ENCODE results near the gene NTF3. TPM values are rescaled to one million over a fixed set of nuclear protein-coding genes. Genes with fewer than 3 reads are reported as not detected.

NTF3 gene
- total RNA-seq, 4 donors from 2014 or later = 0.80 to 2.9 (median 1.3) TPM

DNA sequence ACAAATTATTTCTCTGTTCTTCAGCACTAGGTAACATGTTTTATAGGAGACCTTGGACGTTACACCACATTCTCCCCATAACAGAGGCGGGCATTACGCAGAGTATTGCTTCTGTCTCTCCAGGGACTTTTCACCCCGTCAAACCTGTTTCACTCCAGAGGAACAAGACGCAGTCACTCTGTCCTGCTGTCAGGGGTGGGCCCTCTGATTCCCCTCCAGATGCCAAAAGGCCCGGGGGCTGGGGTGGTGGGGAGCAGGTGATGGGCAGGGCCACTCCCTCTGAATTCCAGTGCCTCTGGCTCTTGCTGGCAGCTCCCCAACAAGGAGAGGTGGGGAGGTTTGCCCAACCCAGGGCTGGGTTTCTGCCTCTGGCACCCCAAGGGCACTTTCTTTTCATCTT is 71.9 kb downstream of the NTF3 start:
- 45% methylated on average over 5 of the region's 6 CpGs for WGBS
- Histone ChIP-seq H3K9me3 (no peaks in the 10 kb centered on the region), H3K4me3 (no peak overlapping the region), H3K36me3 (no peaks in the 10 kb centered on the region), H3K27ac (no peak overlapping the region), H3K27me3 (peaks cover 11% of the 10 kb centered on the region), H3K4me1 (no peaks in the 10 kb centered on the region)
- no peak for TF ChIP-seq EP300 (IDR thresholded peaks at IDR 0.05)
- peak; percentile 77 to 78 for DNase-seq (ENCODE audit: low spot score in 2 of 2)

DNA sequence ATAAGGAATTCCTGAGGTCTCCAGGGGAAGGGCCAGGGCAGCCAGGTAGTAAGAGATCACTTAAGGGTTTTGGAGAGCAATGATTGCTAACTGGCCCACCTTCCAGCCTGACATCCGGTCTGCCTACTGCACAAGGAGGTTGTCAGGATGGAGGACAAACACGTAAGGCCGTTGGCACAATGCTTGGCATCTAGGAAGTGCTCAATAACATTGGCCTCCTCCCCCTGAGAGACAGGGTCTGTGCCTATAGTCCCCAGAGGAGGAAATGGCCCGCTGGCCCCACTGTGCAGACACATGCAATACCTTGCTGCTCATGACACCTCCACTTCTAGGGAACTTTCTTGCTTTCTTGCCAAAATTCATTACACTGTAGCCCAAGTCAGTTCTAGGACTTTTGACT is 73.2 kb downstream of the NTF3 start:
- Histone ChIP-seq H3K4me1 (no peaks in the 10 kb centered on the region), H3K27me3 (peaks cover 8% of the 10 kb centered on the region), H3K9me3 (no peaks in the 10 kb centered on the region), H3K27ac (no peak overlapping the region), H3K4me3 (no peak overlapping the region), H3K36me3 (no peaks in the 10 kb centered on the region)
- peak; percentile 38 to 41 for DNase-seq (ENCODE audit: low spot score in 2 of 2)
- WGBS = 84% methylated on average over 4 of the region's 4 CpGs
- no peak for TF ChIP-seq POLR2A (IDR thresholded peaks at IDR 0.05)
- no peak for TF ChIP-seq POLR2AphosphoS5 (IDR thresholded peaks at IDR 0.05)
- TF ChIP-seq EP300 (IDR thresholded peaks at IDR 0.05) = no peak
- TF ChIP-seq, protein P1, sequence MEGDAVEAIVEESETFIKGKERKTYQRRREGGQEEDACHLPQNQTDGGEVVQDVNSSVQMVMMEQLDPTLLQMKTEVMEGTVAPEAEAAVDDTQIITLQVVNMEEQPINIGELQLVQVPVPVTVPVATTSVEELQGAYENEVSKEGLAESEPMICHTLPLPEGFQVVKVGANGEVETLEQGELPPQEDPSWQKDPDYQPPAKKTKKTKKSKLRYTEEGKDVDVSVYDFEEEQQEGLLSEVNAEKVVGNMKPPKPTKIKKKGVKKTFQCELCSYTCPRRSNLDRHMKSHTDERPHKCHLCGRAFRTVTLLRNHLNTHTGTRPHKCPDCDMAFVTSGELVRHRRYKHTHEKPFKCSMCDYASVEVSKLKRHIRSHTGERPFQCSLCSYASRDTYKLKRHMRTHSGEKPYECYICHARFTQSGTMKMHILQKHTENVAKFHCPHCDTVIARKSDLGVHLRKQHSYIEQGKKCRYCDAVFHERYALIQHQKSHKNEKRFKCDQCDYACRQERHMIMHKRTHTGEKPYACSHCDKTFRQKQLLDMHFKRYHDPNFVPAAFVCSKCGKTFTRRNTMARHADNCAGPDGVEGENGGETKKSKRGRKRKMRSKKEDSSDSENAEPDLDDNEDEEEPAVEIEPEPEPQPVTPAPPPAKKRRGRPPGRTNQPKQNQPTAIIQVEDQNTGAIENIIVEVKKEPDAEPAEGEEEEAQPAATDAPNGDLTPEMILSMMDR (IDR thresholded peaks at IDR 0.05) = no peak

DNA sequence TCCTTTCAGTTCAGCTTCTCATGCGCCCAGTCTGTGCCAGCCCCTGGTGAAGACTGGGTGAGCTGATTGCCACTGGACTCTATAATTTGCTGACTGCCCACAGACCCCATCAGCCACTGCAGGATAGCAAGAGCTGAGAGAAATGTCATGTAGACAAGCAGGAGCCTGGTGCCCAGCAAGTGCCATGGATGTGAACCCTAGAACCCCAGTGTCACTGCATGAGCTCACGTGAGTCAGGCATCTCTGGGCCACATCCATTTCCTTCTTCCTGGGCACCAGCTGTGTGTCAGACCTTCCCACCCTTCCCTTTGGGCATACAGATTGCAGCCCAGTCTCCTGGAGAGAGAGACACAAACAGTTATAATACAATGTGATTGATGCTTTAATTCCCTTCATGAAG is 73.8 kb downstream of the NTF3 start:
- no peaks in the 10 kb centered on the region for H3K9me3 ChIP-seq
- H3K27ac ChIP-seq = no peak overlapping the region
- no peak overlapping the region for H3K4me3 ChIP-seq
- peaks cover 8% of the 10 kb centered on the region for H3K27me3 ChIP-seq
- peak; percentile 28 to 69 for DNase-seq (ENCODE audit: low spot score in 2 of 2)
- H3K4me1 ChIP-seq = no peaks in the 10 kb centered on the region
- 79% methylated on average over 2 of the region's 2 CpGs for WGBS
- TF ChIP-seq POLR2AphosphoS5 (IDR thresholded peaks at IDR 0.05) (no peak), EP300 (IDR thresholded peaks at IDR 0.05) (no peak), POLR2A (IDR thresholded peaks at IDR 0.05) (no peak)
- TF ChIP-seq, protein P1 (IDR thresholded peaks at IDR 0.05) = no peak
- no peaks in the 10 kb centered on the region for H3K36me3 ChIP-seq

DNA sequence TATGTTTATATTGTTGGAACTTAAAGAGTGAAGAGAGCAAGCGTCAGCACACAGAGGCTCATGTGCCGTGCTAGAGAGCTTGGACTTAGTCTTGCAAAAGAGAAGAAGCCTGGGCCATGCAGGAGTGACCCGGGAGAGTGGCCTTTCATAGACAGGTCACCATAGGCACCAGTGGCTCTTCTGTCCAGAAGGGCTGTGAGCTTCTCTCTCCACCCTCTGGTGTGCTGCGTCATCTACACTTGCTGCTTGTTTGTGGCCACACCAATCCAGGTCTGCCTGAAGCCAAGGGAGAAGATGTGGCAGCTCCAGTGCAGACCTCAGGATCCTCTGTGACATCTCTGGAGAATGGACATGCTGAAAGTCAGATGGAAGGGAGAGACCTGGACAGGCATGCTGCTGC is 74.4 kb downstream of the NTF3 start:
- DNase-seq (ENCODE audit: low spot score in 2 of 2) = peak; percentile 15 to 40
- Histone ChIP-seq H3K27ac (no peak overlapping the region), H3K27me3 (peaks cover 9% of the 10 kb centered on the region), H3K4me3 (no peak overlapping the region), H3K36me3 (no peaks in the 10 kb centered on the region), H3K4me1 (peaks cover 2% of the 10 kb centered on the region), H3K9me3 (no peaks in the 10 kb centered on the region)
- TF ChIP-seq POLR2AphosphoS5 (IDR thresholded peaks at IDR 0.05) = no peak
- no peak for TF ChIP-seq EP300 (IDR thresholded peaks at IDR 0.05)
- TF ChIP-seq, protein P1 (IDR thresholded peaks at IDR 0.05) = no peak
- no peak for TF ChIP-seq POLR2A (IDR thresholded peaks at IDR 0.05)
- WGBS = 56% methylated on average over 4 of the region's 4 CpGs

DNA sequence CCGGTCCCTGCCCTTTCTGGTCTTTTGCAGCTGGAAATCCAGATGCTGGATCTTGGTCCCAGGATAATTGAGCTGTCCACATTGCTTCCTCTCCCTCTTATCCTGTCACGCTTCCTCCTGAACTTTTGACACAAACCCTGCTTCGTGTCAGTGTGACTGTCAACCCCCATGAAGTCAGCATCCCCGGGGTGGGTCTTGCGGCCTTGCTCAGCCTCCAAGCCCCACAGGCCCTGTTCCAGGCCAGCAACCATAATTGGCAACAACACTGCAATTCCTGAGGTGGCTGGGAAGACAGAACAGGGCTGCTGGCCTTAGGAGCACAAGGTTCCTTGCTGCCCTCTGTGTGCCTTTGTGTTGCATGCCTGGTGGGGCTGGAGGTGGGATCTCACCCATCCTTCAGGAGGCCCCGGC is 74.9 kb downstream of the NTF3 start:
- TF ChIP-seq POLR2A (IDR thresholded peaks at IDR 0.05) = no peak
- no peak for TF ChIP-seq EP300 (IDR thresholded peaks at IDR 0.05)
- TF ChIP-seq POLR2AphosphoS5 (IDR thresholded peaks at IDR 0.05) = no peak
- TF ChIP-seq, protein P1 (IDR thresholded peaks at IDR 0.05) = no peak
- peaks cover 9% of the 10 kb centered on the region for H3K27me3 ChIP-seq
- 88% methylated on average over 5 of the region's 6 CpGs for WGBS
- peaks cover 7% of the 10 kb centered on the region for H3K4me1 ChIP-seq
- no peaks in the 10 kb centered on the region for H3K36me3 ChIP-seq
- no peak overlapping the region for H3K4me3 ChIP-seq
- no peaks in the 10 kb centered on the region for H3K9me3 ChIP-seq
- H3K27ac ChIP-seq = no peak overlapping the region
- peak in 1 of 2 donors; percentile 43 for DNase-seq (ENCODE audit: low spot score in 2 of 2)

DNA sequence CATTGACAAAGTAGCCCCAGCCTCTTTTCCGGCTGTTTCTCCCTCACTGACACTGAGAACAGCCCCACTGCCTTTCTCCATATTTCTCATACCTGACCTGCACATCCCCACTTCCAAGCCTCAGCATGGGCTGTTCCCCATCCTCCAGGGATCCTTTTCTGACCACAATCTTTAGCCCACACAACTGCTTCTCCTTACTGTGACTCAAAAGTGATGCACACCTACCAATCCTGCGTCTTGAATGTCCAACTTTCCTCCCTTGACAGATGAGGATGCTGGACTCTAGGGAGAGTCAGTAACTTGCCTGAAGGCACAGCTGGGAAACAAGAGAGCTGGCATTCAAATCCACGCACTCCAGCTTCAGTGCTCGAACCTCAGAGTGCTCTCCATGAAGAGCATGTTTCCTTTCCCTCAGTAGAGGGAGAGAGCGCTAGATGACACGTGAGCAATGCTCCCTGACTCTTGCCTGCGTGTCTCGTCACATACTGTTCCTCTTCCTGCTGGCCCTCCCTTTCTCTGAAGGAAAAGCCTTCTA is 75.6 kb downstream of the NTF3 start:
- H3K27ac ChIP-seq = no peak overlapping the region
- H3K4me3 ChIP-seq = no peak overlapping the region
- H3K4me1 ChIP-seq = peaks cover 7% of the 10 kb centered on the region
- DNase-seq (ENCODE audit: low spot score in 2 of 2) = no peak
- no peaks in the 10 kb centered on the region for H3K36me3 ChIP-seq
- no peaks in the 10 kb centered on the region for H3K9me3 ChIP-seq
- 96% methylated on average over 8 of the region's 8 CpGs for whole genome bisulfite sequencing
- H3K27me3 ChIP-seq = peaks cover 12% of the 10 kb centered on the region
- TF ChIP-seq EP300 (IDR thresholded peaks at IDR 0.05) (no peak), POLR2A (IDR thresholded peaks at IDR 0.05) (no peak), POLR2AphosphoS5 (IDR thresholded peaks at IDR 0.05) (no peak)
- TF ChIP-seq, protein P1 (IDR thresholded peaks at IDR 0.05) = no peak
